Measurements from ENCODE around the gene MLF1.

DNA sequence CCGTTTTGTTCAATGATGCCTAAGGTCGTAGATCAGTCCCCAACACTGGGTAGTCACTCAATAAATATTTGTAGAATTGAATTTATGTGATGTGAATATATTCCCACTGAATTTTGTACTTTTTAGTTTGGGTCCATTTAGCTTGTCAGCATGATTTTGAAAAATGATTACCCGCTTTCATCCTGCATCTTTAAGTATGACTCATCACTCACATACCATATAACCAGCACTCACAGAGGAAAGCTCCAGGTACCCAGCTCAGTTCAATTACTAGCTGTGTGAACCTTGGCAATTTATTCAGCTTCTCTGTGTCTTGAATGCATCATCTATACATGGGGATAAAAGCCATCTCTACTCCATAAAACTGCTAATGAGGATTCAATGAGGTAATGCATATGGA, 2.2 kb upstream of the MLF1 start:
- TF ChIP-seq POLR2A (IDR thresholded peaks at IDR 0.05; ENCODE audit: extremely low read depth, insufficient read length): no peak
- TF ChIP-seq, protein P1, sequence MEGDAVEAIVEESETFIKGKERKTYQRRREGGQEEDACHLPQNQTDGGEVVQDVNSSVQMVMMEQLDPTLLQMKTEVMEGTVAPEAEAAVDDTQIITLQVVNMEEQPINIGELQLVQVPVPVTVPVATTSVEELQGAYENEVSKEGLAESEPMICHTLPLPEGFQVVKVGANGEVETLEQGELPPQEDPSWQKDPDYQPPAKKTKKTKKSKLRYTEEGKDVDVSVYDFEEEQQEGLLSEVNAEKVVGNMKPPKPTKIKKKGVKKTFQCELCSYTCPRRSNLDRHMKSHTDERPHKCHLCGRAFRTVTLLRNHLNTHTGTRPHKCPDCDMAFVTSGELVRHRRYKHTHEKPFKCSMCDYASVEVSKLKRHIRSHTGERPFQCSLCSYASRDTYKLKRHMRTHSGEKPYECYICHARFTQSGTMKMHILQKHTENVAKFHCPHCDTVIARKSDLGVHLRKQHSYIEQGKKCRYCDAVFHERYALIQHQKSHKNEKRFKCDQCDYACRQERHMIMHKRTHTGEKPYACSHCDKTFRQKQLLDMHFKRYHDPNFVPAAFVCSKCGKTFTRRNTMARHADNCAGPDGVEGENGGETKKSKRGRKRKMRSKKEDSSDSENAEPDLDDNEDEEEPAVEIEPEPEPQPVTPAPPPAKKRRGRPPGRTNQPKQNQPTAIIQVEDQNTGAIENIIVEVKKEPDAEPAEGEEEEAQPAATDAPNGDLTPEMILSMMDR (IDR thresholded peaks at IDR 0.05; ENCODE audit: low read depth, low read length): no peak
- TF ChIP-seq MYC (IDR thresholded peaks at IDR 0.05; ENCODE audit: low read depth, low read length): no peak
